K562 (cell line): ENCODE measurements around the gene LRRTM1. TPM values are rescaled to one million over a fixed set of nuclear protein-coding genes. Genes with fewer than 3 reads are reported as not detected.

ENCODE experiments used
- ATAC-seq: fragments of 200-7000 bp; cut with Tn5 transposase; 3 replicates; pipeline ENCODE4 v1.9.1; 2020; ENCODE audit warnings: moderate library complexity
- BruUV-seq: library from RNA; stranded (reverse); fragments of 400-500 nt; replicated peaks from 2 replicates; lab custom pipeline; 2021; lab: Mats Ljungman, UMichigan
- CTCF ChIA-PET: fragments of 300-600 bp; formaldehyde crosslinking; extraction: SDS; loops from one replicate; lab custom pipeline; 2021; ENCODE audit warnings: low intra/inter-chr PET ratio; lab: Yijun Ruan, JAX
- POLR2A ChIA-PET: fragments of 300-600, 350-650 bp; sonication (Branson Sonifier 250); formaldehyde crosslinking; extraction: SDS; loops from one replicate; lab custom pipeline; 2021; ENCODE audit warnings: antibody characterized with exemption, inconsistent platforms; lab: Yijun Ruan, JAX
- DNase-seq, 4 experiments: peaks; one replicate each; pipeline versions ENCODE4 v3.0.0 to v3.0.0-alpha.2; 2011 to 2018; ENCODE audit warnings: low spot score in 3 of 4, mixed read lengths in 3 of 4; ENCODE audit errors: extremely low read depth in 1 of 4
- FAIRE-seq: peaks from 2 replicates; lab custom pipeline; 2011; peaks lifted over from hg19 to GRCh38; lab: Jason Lieb, UNC
- H2AFZ ChIP-seq: 2 replicates; pipeline ENCODE4 v1.6.0; 2011; ENCODE audit warnings: low read depth, low read length, control low read depth, inconsistent platforms
- H3K27ac ChIP-seq: fragments of 200-600 bp; 3 replicates; pipeline ENCODE4 v1.8.0; 2011; ENCODE audit warnings: low read depth, mild to moderate bottlenecking, control low read depth, inconsistent platforms, low read length, moderate library complexity, mixed read lengths; ENCODE audit errors: extremely low read depth
- H3K27me3 ChIP-seq, 2 experiments: fragments of 300-600 bp in 1 of 2; 2 replicates in 1 of 2; 3 replicates in 1 of 2; pipeline versions ENCODE4 v1.6.0 to v1.8.0; 2011; ENCODE audit warnings: inconsistent platforms in 2 of 2, low read length in 2 of 2, mild to moderate bottlenecking in 1 of 2, mixed read lengths in 1 of 2, moderate library complexity in 1 of 2; ENCODE audit not compliant: control insufficient read depth in 2 of 2, insufficient read depth in 2 of 2
- H3K36me3 ChIP-seq: fragments of 300-600 bp; 3 replicates; pipeline ENCODE4 v1.8.0; 2011; ENCODE audit warnings: mild to moderate bottlenecking, low read length, inconsistent platforms; ENCODE audit not compliant: control insufficient read depth, insufficient read depth
- H3K4me1 ChIP-seq, 2 experiments: fragments of 200-600 bp in 1 of 2; replicated peaks in 1 of 2; 2 replicates in 1 of 2; 3 replicates in 1 of 2; pipeline versions ENCODE4 v1.5.1 to v1.8.0; 2011; ENCODE audit warnings: inconsistent platforms in 2 of 2, low read length in 2 of 2, mild to moderate bottlenecking in 1 of 2, mixed read lengths in 1 of 2, moderate library complexity in 1 of 2; ENCODE audit not compliant: control insufficient read depth in 2 of 2, insufficient read depth in 2 of 2
- H3K4me2 ChIP-seq: 2 replicates; pipeline ENCODE4 v1.6.1; 2011; ENCODE audit warnings: low read length, control low read depth, inconsistent platforms, mixed read lengths; ENCODE audit not compliant: insufficient read depth
- H3K4me3 ChIP-seq: fragments of 200-600 bp; sonication (generic), shearing (Covaris generic); 2 replicates; pipeline ENCODE4 v1.5.1; 2016; ENCODE audit warnings: control low read depth, inconsistent platforms
- H3K79me2 ChIP-seq: fragments of 200-600 bp; 3 replicates; pipeline ENCODE4 v1.8.0; 2011; ENCODE audit warnings: low read length, inconsistent platforms; ENCODE audit not compliant: control insufficient read depth, insufficient read depth
- H3K9ac ChIP-seq, 2 experiments: 2 replicates each; pipeline versions ENCODE4 v1.6.0 to v1.6.1; 2011; ENCODE audit warnings: low read depth in 2 of 2, low read length in 2 of 2, control low read depth in 1 of 2, inconsistent platforms in 1 of 2, mild to moderate bottlenecking in 1 of 2, mixed read lengths in 1 of 2; ENCODE audit not compliant: insufficient read depth in 1 of 2
- H3K9me1 ChIP-seq: one replicate; pipeline ENCODE4 v1.6.0; 2011; ENCODE audit warnings: inconsistent platforms, mild to moderate bottlenecking, low read length, moderate library complexity; ENCODE audit not compliant: control insufficient read depth, insufficient read depth
- H3K9me3 ChIP-seq: replicated peaks from 2 replicates; pipeline ENCODE4 v1.5.1; 2011; ENCODE audit warnings: low read depth, low read length, inconsistent platforms; ENCODE audit not compliant: control insufficient read depth, insufficient read depth
- H4K20me1 ChIP-seq: replicated peaks from 2 replicates; pipeline ENCODE4 v1.6.1; 2011; ENCODE audit warnings: low read length, inconsistent platforms, mixed read lengths; ENCODE audit not compliant: control insufficient read depth, insufficient read depth
- CREB3 ChIP-seq: fragments of 450-650 bp; conservative IDR thresholded peaks from 2 replicates; pipeline ENCODE4 v1.6.1; 2016; ENCODE audit warnings: missing genetic modification characterization, low read depth, mild to moderate bottlenecking, missing compliant biosample characterization, moderate library complexity
- HDAC8 ChIP-seq: fragments of 450-650 bp; IDR thresholded peaks from 2 replicates; pipeline ENCODE4 v1.6.1; 2016; ENCODE audit warnings: mild to moderate bottlenecking, missing genetic modification characterization, moderate library complexity, missing compliant biosample characterization
- JUND ChIP-seq, 2 experiments: IDR thresholded peaks; 2 replicates in 1 of 2; 3 replicates in 1 of 2; pipeline ENCODE4 v1.6.1; 2011; ENCODE audit warnings: borderline replicate concordance in 2 of 2, low read depth in 2 of 2, low read length in 2 of 2, improper control_type of control experiment in 1 of 2, missing biosample characterization in 1 of 2, missing genetic modification characterization in 1 of 2, missing genetic modification reagents in 1 of 2
- NFYB ChIP-seq: IDR thresholded peaks from 2 replicates; pipeline ENCODE4 v1.6.1; 2011; ENCODE audit warnings: mild to moderate bottlenecking, moderate library complexity; ENCODE audit not compliant: insufficient read length; ENCODE audit errors: extremely low read depth
- PBX2 ChIP-seq, 2 experiments: IDR thresholded peaks in 1 of 2; conservative IDR thresholded peaks in 1 of 2; 2 replicates each; pipeline ENCODE4 v1.6.1; 2016; ENCODE audit warnings: low read depth in 2 of 2, mild to moderate bottlenecking in 1 of 2, missing compliant biosample characterization in 1 of 2, missing genetic modification characterization in 1 of 2, moderate library complexity in 1 of 2
- RBM34 ChIP-seq: fragments of 200-400 bp; formaldehyde crosslinking; IDR thresholded peaks from 2 replicates; pipeline ENCODE4 v1.6.1; 2018; ENCODE audit warnings: low read length, borderline replicate concordance; ENCODE audit not compliant: insufficient read depth
- TFAP4 ChIP-seq: sonication (generic); formaldehyde crosslinking; IDR thresholded peaks from 2 replicates; pipeline ENCODE4 v1.8.0; 2022; ENCODE audit warnings: missing genetic modification reagents, mild to moderate bottlenecking, moderate library complexity, borderline replicate concordance
- ZNF444 ChIP-seq: fragments of 250-450 bp; sonication (Bioruptor Pico); IDR thresholded peaks from 2 replicates; pipeline ENCODE4 v1.4.0; 2020; ENCODE audit warnings: mild to moderate bottlenecking, moderate library complexity
- WGBS: fragments of 100-300 bp; shearing (Covaris generic); methylation state at CpG from one replicate; pipeline ENCODE4 v1.1.6; 2016; ENCODE audit warnings: low coverage, mixed read lengths; ENCODE audit not compliant: insufficient coverage; ENCODE audit errors: missing lambda C conversion rate; 5-methylcytosine and 5-hydroxymethylcytosine counted together
- in situ Hi-C: fragments of 300-500 bp; cut with MboI; formaldehyde crosslinking; loops from 4 replicates; pipeline ENCODE4 v1.15.0; 2018; ENCODE audit warnings: inconsistent platforms, mixed read lengths
- intact Hi-C: fragments of 100-400 bp; cut with micrococcal nuclease; formaldehyde crosslinking; loops from 2 replicates; pipeline ENCODE4 v1.14.2; 2022
- polyA plus RNA-seq, 8 experiments: library from polyadenylated mRNA; depleted of rRNA in 4 of 8; stranded (reverse) in 5 of 8; unstranded in 3 of 8; fragments of >200 nt; fragmentation: Nextera tagmentation in 2 of 8; fragmentation: Illumina TruSeq in 1 of 8; extraction: Ambion mirVana in 2 of 8; extraction: Trizol in 1 of 8; gene quantifications; 2 replicates each; pipeline versions ENCODE4 v1.2.1 to v1.2.3, GENCODE V29; 2011 to 2014; ENCODE audit warnings: inconsistent platforms in 1 of 8, missing spikeins in 1 of 8
- total RNA-seq, 7 experiments: library from RNA; depleted of rRNA in 6 of 7; stranded (reverse); fragments of >200 nt in 6 of 7; fragmentation: Illumina TruSeq in 2 of 7; extraction: Trizol in 2 of 7; gene quantifications; 2 replicates each; pipeline versions ENCODE4 v1.2.1 to v1.2.3, GENCODE V29; 2011 to 2021; ENCODE audit warnings: low replicate concordance in 1 of 7

The LRRTM1 gene
- total and polyA plus RNA-seq, 9 of the 15 experiments (the other 6 are each of a cell fraction or from before 2014, with no cell fraction given): 0.07 to 0.33 (median 0.11) TPM; not detected in 6

DNA sequence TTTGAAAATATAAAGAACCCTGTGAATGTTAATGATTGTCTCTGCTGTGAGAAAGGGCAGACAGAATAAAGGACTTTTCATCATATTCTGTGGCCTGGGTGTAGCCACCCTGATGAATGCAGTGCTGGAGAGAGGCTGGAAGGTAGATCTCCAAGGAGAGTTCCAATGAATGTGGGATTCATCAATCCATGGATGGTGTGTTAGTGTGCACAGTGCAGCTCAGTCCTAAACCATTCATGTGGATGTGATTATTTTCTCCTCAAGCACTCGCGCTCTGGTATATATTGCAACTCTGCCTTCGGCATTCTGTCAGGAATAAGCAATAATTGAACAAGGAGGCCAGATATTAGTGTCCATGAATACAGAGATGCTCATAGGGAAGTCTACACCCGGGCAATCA is 47.1 kb downstream of the LRRTM1 start:
- no peaks in the 10 kb centered on the region for H3K9me3 ChIP-seq
- FAIRE-seq: no peak

GRCh38 chr2:80256782-80257167 is 47.8 kb downstream of the LRRTM1 start:
- DNase-seq (no peak), FAIRE-seq (no peak), ATAC-seq (peak; percentile 27; the same call in 2 of the 3 replicates)
- H3K9me3 ChIP-seq: no peaks in the 10 kb centered on the region
- no peaks in the 10 kb centered on the region; a peak in 1 of 5 replicates for H3K4me1 ChIP-seq
- H3K79me2 ChIP-seq: no peaks in the 10 kb centered on the region
- no TSS peak for BruUV-seq
- ChIA-PET POLR2A (no interaction called here), CTCF (no interaction called here)
- no peak overlapping the region; the same call in 1 of the 2 replicates for H3K4me2 ChIP-seq
- in situ Hi-C loops: no loop called here
- 30% methylated on average over 3 of the region's 3 CpGs for WGBS
- H2AFZ ChIP-seq: peak overlapping the region; percentile 89
- H4K20me1 ChIP-seq: no peaks in the 10 kb centered on the region
- no peak overlapping the region for H3K27ac ChIP-seq
- no peaks in the 10 kb centered on the region for H3K27me3 ChIP-seq
- no peak overlapping the region for H3K9ac ChIP-seq
- H3K36me3 ChIP-seq: no peaks in the 10 kb centered on the region
- no peak overlapping the region for H3K4me3 ChIP-seq
- intact Hi-C loops: no loop called here
- H3K9me1 ChIP-seq: no peaks in the 10 kb centered on the region
- no peak for TF ChIP-seq JUND (IDR thresholded peaks at IDR 0.05; ENCODE audit: borderline replicate concordance, low read depth, low read length)
- peak; percentile 67; the same call in 2 of the 3 replicates for TF ChIP-seq JUND (tag; IDR thresholded peaks at IDR 0.05; ENCODE audit: borderline replicate concordance, low read depth, low read length)
- TF ChIP-seq CREB3 (tag): no peak
- no peak for TF ChIP-seq PBX2 (CRISPR knock-in tag; IDR thresholded peaks at IDR 0.05; ENCODE audit: low read depth)
- TF ChIP-seq PBX2 (tag; conservative IDR thresholded peaks at IDR 0.05; ENCODE audit: low read depth): no peak
- no peak for TF ChIP-seq ZNF444

More for the DNA sequence above, 47.1 kb downstream of the LRRTM1 start:
- Histone ChIP-seq H2AFZ (no peak overlapping the region), H3K36me3 (no peaks in the 10 kb centered on the region), H3K27me3 (no peaks in the 10 kb centered on the region), H3K9ac (no peak overlapping the region), H3K79me2 (no peaks in the 10 kb centered on the region), H3K27ac (no peak overlapping the region), H3K4me3 (no peak overlapping the region), H3K4me2 (no peak overlapping the region), H3K4me1 (no peaks in the 10 kb centered on the region; a peak in 1 of 5 replicates), H3K9me1 (no peaks in the 10 kb centered on the region), H4K20me1 (no peaks in the 10 kb centered on the region)
- in situ Hi-C loops (no loop called here), intact Hi-C loops (no loop called here)
- POLR2A ChIA-PET: no interaction called here
- TF ChIP-seq NFYB (no peak), RBM34 (no peak), HDAC8 (tag) (no peak), TFAP4 (no peak)
- WGBS: 44% methylated on average over 4 of the region's 4 CpGs
- CTCF ChIA-PET: no interaction called here
- no peak for DNase-seq
- no peak for ATAC-seq
- BruUV-seq: no TSS peak
